HG03135 (cell line): ENCODE measurements around the gene ATP7A.
A peak's percentile ranks its signal among the peaks of the same experiment; 100 is the strongest.
"Not testable (repeated sequence)": the region's sequence is repeated elsewhere in the genome, so short reads cannot be mapped to it uniquely, and the experiment has no call there.

Experiments used
- ATAC-seq: cut with Tn5 transposase; IDR thresholded peaks from one replicate; pipeline ENCODE4 v1.9.1; 2021; ENCODE audit warnings: mild to moderate bottlenecking, moderate library complexity; ENCODE audit not compliant: unreplicated experiment

Gene ATP7A

GRCh38 chrX:78029663-78030062 lies 119.2 kb downstream of the ATP7A start:
- ATAC-seq = no peak

- no peak for ATAC-seq
Observed at GRCh38 chrX:78035061-78035460, 124.6 kb downstream of the ATP7A start.

- no peak for ATAC-seq
Observed at GRCh38 chrX:78037881-78038280, 127.4 kb downstream of the ATP7A start.

- no peak for ATAC-seq
Observed at GRCh38 chrX:78042601-78043000, 132.1 kb downstream of the ATP7A start.

- no peak for ATAC-seq
Observed at GRCh38 chrX:78046362-78046761, 135.9 kb downstream of the ATP7A start.

- ATAC-seq = no peak
Observed at GRCh38 chrX:78048052-78048451, 137.6 kb downstream of the ATP7A start.

- no peak for ATAC-seq
Observed at GRCh38 chrX:78063687-78064086, 153.2 kb downstream of the ATP7A start.

GRCh38 chrX:78064152-78064551 lies 153.7 kb downstream of the ATP7A start:
- ATAC-seq = no peak

GRCh38 chrX:78064698-78065601 lies 154.5 kb downstream of the ATP7A start:
- peak; percentile 78 for ATAC-seq

GRCh38 chrX:78066110-78066509 lies 155.6 kb downstream of the ATP7A start:
- ATAC-seq = no peak

- no peak for ATAC-seq
Observed at GRCh38 chrX:78071331-78071730, 160.8 kb downstream of the ATP7A start.

GRCh38 chrX:78073147-78074077 lies 162.9 kb downstream of the ATP7A start:
- ATAC-seq = not testable (repeated sequence)

GRCh38 chrX:78074088-78074487 lies 163.6 kb downstream of the ATP7A start:
- no peak for ATAC-seq

GRCh38 chrX:78075787-78076389 lies 165.4 kb downstream of the ATP7A start:
- no peak for ATAC-seq

GRCh38 chrX:78081413-78081812 lies 170.9 kb downstream of the ATP7A start:
- not testable (repeated sequence) for ATAC-seq

GRCh38 chrX:78092296-78092695 lies 181.8 kb downstream of the ATP7A start:
- ATAC-seq = peak; percentile 75

- ATAC-seq = no peak
Observed at GRCh38 chrX:78098108-78098507, 187.6 kb downstream of the ATP7A start.
